Hindlimb muscle (tissue), 1 donor: ENCODE measurements around the gene RHOBTB1. TPM values are rescaled to one million over a fixed set of nuclear protein-coding genes. Genes with fewer than 3 reads are reported as not detected.
A peak's percentile ranks its signal among the peaks of the same experiment; 100 is the strongest.

Source experiments
- DNase-seq: peaks from one replicate; pipeline ENCODE4 v3.0.0-alpha.2; 2013
- polyA plus RNA-seq: library from polyadenylated mRNA; unstranded; fragments of 120-200 nt; gene quantifications from one replicate; pipeline ENCODE4 v1.2.1, GENCODE V29; 2013; ENCODE audit not compliant: insufficient read length

RHOBTB1 gene
- polyA plus RNA-seq, 1 donor, result 21.3 TPM

DNA sequence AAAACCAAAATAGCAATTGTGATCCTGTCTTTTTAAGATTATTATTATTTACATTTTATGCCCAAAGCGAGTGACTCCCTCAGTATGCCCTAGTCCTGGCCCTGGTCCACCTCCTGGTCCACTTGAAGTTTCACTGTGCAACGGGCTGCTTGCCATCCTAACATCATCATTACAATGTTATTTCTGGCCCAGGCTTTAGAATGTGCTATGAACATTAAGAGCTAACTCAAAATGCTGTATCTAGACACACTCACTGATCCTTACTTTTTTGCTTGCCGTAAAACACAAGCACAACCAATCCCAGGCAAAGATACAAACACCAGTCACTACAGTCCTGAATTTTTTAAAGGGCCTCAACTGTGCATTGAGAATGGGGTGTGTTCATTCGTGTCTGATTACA is 38.4 kb downstream of the RHOBTB1 start:
- DNase-seq, result peak; percentile 36

DNA sequence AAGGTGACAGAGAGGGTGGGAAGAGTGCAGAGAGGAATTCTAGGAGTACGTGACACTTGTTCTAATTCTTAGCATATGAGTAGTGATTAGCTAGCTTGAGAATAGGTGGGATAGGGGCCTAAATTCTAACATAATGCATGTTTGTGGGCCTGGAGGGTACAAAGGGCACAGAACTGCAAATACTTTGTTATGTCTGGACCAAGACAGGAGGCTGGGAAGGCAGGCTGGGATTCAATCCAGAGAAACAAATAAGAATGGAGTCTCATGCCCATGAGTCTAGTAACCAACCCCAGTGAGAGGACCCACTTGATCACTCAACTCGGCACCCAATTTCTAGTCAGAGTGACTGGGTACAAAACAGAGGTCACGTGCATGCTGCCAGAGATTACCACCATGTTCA is 40.9 kb downstream of the RHOBTB1 start:
- DNase-seq, result no peak

DNA sequence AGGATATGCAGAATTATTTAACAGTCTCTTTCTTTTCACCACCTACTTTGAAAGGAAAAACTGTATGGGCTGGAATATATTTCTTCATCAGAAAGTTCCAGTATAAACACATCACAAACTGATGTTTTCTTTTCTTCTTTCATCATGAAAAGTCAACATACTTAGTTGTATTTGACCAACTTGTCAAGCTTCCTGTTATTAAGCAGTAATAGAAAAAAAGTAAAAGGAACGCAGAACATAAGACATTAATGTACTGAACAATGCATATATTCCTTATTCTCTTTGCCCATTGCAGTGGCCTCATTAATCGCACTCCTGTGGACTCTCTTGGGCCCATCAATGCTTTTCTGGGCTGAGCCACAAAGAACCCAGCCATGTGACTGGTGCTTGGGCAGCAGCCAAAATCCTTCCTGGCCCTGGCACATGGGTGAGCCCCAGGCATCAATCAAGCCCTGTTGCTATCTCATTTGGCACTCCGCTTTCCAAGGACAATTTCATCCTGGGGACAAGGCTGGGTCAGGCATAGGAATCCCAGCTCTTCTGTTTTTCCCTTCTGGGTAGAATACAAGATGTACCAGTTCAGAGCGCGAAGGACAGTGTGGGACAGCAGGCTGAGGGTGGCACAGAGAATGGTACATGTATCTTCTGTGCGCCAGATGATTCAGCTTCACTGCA is 42.3 kb downstream of the RHOBTB1 start:
- no peak for DNase-seq

DNA sequence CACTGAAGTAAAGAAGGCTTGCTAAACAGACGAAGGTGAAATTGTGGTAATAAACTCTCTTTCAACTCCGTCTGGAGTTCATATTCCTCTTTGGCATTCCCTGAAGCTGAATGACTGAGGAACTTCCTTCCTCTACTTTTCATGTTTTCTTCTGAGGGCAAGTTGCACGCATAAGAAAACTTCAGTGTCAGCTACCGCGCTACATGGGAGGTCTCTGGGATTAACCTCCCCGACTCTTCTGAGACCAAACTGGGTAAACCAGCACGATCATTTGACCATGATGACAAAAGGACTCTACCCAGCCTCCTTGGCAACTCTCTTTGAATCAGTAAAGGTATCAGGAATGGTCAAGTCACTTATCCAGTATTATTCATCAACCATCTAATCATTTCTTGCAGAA is 44.7 kb downstream of the RHOBTB1 start:
- DNase-seq, result no peak

DNA sequence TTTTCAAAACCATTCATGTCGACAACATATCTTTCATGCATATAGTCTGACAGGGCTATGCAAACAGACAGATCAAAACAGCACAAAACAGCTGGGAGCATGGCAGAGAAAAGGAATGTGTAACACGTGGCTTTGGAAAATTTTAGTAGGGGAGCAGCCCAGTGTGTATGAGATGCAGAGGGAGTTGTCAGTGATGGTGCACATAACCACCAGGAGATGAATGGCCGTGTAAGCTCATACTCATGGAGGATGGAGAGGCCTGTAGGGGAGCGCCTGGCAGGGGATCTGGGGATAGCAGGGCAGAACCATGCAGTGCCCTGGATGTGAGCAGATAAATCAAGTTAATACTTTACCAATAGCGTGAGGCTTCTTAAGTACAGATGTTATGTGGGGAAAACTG is 45.7 kb downstream of the RHOBTB1 start:
- no peak for DNase-seq

DNA sequence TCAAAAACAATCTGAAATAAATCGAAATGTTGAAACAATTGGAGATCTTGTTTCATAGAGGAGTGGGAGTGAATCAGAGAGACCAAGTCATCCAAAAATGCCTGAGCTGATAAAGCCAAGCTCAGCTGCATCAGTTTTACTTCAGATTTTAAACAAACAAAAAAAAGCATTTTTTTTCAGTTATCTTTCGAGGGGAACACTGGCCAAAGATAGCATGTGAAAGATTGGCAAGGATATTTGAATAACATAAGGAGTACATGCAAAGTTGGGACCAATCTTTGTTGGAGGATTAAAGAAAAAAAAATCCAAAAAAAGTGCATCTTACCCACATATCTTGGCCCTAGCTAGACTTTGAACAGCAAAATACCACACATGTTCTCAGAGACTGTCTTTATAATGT is 47.2 kb downstream of the RHOBTB1 start:
- DNase-seq, result no peak

DNA sequence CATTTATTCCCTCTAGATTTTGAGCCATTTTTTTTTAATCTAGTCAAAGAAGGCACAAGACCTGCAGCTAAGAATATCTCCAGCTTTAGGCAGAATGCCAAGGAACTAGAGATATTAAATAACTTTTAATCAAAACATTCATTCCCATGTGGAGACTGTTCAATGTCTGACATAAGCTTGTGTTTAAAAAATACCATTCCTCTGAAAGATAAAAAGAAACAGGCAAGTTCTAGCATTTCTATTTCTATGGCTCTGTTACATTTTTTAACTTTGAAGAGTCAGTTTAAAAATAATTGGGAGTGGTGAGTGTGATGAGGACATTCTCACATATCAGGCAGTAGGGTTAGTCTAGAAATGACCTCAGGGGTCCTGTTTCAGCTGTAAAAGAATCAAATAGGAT is 48.0 kb downstream of the RHOBTB1 start:
- no peak for DNase-seq

DNA sequence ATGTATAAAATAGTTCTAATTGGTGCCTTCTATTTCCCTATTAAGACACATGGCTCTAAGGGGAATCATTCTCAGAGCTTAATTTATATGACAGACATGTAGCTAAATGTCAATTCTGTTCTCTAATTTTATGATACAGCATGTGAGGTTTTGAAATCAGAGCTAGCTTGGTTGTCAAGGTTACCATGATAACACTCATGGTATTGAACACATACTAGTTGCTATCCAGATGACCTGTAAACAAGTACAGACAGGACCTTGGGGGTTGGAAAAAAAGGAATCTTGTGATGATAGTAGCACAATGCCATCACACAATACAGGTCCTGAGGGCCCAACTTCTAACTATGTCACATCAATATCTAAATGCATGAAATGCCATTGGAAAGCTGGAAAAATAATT is 49.2 kb downstream of the RHOBTB1 start:
- no peak for DNase-seq

DNA sequence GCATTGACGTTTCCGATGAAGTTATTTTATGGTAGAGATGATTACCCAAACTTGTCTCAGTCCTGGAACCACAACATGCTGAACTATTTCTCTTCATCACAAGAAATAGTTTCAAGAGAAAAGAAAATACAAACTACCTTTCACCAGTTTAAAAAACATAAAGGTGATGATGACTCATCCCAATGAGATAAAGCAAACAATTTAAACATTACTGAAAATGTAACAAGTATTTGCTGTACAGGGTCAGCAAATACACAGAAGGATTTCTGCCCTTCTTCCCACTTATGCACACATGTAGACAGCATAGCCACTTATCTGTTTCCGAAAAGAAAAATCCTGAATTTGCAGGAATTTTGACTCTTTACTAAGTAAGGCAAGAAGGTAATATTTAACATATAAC is 50.8 kb downstream of the RHOBTB1 start:
- DNase-seq, result no peak

DNA sequence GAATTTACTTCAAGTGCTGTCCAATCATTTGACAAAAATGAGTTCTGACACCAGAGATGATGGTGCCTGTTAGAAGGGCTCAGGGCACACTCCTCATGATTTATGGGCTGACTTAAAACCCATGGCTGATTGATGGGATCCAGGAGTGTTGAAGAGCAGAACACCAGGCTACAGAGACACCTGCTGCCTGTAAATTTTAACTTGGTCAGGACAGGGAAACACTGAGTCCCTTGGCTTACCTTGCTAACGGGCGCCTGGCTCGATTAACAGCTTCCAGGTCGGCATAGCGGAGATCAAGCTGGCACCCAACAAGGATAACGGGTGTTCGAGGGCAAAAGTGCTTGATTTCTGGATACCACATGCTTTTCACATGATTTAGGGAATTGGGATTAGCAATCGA is 51.4 kb downstream of the RHOBTB1 start:
- no peak for DNase-seq

DNA sequence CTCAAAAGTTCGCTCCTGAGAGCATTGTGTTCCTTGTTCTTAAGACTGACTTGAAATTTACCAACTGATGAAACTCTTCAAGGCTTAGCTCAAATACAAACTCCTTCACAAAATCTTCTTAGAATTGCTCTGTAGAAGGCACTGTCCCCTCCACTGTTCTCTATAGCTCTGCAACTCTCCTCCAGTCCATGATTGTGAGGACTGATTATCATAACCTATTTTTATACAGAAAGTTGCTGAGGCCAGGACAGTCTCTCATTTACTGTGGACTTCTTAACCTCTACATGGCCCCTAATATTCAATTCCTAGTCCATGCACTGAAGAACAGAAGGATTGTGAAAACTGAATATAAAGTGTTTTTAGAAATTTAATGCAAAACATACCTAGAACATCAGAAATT is 53.2 kb downstream of the RHOBTB1 start:
- no peak for DNase-seq

DNA sequence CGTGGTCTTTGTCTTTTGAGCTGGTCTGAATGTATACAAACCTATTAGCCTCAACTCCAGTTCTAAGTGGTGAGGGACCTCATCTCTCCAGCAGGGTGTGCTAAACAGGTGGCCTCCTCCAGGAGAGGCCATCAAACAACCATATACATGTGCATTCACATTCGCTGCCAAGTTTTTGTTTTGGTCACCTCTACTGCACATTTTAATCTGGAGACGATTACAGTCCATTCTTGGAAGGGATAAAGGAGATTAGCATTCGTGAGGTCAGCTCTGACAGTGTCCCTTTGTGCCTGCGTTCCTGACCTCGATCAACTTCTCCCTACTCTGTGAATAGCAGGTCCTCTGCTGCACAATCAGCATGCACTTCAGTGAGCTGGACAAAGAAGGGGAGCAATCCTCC is 60.8 kb downstream of the RHOBTB1 start:
- no peak for DNase-seq

DNA sequence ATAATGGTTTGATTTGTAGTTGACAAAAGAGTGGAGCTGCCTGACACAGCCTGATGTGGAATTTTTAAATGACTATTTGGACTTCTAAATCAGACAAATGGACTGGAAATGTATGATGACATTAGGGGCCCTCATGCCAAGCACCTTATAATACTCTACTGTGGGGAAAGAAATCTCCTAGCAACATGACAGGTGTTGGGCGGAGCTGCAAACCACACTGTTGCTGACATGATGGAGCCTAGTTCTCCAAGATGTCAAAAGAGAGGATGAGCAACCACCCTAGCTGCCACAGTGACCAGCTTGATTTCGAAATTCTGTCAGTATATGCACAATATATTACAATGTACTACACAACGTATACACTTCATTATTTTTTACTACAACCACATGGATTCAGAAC is 65.8 kb downstream of the RHOBTB1 start:
- DNase-seq, result no peak

DNA sequence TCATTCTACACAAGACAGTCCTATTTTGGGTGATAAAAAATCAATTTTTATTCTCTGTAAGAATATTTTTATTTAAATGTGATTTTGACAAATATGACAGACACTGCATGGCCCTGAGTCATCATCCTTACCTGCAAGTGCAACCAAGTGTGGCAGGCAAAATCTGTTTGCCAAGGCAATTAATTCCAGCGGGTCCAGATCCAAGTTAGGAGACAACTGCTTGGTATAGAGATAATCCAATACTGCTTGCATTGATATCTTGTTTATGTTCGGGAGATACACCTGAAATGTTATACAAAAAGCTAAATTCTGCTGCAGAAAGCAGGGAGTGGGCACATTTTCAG is 66.2 kb downstream of the RHOBTB1 start:
- no peak for DNase-seq

DNA sequence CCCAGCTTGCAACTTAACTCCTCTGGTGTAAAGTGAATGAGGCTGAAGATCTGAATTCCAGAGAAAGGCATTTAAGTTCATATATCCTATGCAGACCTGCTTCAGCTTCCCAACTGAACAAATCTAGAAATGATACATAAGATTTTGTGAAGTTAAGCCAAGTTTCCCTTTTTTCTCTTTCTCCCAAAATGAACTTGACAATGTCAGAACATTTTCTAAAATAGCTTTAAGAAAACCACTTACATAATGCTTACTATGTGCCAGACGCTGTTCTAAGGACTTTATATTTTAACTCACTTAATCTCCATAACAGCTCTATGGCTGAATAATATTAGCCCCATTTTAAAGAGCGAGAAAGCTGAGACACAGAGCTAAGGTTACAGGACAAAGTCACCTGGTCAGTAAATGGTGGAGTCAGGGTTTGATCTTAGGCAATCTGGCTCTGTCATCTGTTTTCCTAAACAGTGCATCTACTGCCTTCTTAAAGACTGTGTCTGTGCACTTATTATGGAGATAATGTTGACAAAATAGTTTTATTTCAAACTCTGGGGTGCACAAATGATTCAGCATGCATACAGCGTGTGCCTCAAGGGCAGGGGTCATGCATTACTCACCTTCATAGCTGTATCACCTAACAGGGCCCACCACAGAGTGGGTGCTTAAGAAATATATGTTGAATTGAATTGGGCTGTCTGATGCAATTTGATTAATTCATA is 66.8 kb downstream of the RHOBTB1 start:
- DNase-seq, result no peak

DNA sequence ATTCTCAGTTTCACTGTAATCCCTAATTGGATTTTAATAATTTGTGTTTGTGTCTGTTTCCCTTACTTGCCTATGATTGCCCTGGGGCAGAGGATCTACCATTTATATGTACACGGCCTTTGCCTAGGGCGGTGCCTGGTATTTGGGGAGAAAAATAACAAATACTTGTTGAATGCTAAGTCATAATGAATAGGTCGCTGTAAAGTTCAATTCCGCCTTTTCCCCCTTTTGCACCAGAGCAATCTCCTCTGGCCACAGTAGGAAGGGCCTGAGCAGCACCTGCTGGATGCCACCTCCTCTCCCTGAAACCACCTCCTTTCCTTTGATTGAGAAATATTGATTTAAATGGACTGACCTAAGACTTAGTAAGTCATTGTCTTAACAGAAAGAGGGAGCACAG is 70.2 kb downstream of the RHOBTB1 start:
- DNase-seq, result no peak

DNA sequence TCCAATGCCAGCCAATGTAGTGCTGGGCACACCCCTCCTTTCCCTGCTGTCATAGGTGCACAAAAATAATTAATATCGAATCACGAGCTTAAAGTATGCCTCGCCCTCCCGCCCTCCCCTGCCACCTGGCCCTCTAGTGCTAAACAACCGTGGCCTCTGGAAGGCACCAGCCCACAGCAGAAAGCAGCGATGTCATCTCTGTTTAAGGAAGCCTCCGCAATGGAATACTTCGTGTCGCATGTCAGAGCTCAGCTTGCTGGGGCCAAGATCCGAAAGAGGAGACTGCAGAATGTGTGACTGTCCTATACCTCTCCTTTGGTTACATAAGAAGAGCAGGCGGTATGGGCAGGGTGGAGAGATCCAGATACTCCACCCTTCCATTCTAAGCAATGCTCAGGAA is 71.5 kb downstream of the RHOBTB1 start:
- no peak for DNase-seq

DNA sequence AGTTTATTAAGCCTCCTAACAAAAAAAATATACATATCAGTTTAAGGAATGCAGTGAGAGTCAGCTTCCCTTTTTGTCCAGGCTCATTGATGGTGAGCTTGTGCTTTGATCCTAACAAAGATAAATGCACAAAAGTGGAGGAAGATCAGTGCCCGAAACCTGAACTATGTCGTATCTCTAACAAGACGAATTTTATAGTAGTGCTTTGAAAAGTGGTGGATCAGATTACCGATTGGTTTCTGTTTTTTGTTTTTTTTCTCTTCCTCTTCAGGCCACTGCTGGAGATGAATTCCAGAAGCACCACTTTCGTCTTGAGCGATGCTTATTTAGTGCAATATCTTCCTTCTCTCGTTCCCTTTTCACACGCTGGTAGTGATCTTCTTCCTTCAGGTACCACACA is 72.8 kb downstream of the RHOBTB1 start:
- no peak for DNase-seq

DNA sequence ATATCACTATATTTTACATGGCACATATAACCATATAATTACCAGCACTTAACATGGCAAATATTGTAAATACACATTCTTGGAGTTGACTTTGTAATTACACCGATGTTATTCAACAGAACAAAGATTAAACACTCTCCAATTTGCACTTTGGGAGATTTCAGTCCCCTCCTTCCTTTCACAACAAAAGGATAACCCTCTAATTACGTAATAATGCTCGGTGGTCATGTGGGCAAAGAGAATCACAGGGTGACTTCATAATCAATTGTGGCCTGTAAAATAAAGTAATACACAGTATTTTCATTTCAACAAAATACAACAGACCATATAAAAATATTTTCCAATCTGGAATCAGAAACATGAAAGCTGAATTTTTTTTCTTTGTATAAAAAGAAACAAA is 73.2 kb downstream of the RHOBTB1 start:
- DNase-seq, result no peak

DNA sequence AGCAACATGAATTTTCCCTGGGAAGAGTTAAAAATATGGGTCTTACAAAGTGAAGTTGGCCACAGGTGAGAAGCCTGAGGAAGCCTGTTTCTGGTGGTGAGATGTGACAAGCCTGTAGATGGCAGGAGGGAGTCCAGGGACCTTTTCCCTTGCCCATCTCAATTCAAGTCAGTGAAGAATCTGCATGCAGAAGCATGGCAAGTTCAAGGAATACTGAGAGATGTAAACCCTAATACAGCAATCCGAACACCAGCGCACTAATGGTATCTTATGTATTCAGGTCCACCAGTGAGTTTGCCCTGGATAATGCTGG is 73.6 kb downstream of the RHOBTB1 start:
- DNase-seq, result no peak

DNA sequence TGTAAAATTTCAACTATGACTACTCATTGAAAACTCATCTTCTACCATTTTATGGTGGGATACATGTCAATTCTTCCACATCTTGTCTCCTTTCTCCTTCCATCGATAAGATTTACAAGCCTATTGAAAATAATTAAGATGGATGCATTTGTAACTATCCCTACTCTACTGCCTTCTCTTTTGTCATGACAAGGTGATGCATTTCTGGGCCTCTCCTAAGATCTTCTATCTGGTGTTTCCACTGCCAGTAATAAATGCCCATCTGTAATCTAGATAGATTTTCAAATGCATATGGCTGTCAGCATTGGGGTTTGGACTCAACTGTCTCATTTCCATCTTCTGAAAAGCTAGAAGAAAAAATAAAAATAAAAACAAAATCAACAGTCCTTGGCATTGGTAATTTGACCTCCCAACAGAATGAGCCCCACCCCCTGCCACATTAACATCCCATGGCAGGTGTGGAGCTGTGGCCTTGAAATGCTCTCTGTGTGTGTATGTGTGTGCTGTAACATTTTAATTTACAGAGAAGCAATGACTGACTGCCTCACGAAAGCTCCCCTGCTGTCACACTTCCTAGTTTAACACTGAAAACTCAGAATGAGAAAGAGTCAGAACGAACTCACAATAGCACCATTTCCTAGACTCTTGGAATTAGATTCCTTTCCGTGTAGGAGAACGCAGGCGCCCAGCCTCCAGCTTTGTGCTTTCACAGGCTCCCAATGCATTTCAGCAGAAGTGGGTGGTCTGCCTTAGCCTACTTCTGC is 74.2 kb downstream of the RHOBTB1 start:
- DNase-seq, result no peak

DNA sequence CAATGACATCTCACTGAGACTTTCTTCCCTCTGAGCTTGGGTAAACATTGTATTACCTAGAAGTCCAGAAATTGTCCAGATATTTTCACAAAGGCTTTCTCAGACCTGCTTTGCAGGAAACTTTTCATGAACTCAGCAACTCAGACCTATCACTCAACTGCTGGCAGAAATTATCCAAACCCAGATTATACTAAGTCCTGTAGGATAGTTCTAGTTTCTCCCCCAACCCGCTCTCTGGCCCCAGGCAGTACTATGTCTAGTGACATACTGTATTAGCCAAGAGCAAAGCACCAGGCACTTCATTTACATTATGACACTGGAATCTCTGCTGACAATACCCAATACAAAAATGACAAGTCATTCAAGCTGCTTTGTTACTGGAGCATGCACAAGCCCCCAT is 75.0 kb downstream of the RHOBTB1 start:
- no peak for DNase-seq

DNA sequence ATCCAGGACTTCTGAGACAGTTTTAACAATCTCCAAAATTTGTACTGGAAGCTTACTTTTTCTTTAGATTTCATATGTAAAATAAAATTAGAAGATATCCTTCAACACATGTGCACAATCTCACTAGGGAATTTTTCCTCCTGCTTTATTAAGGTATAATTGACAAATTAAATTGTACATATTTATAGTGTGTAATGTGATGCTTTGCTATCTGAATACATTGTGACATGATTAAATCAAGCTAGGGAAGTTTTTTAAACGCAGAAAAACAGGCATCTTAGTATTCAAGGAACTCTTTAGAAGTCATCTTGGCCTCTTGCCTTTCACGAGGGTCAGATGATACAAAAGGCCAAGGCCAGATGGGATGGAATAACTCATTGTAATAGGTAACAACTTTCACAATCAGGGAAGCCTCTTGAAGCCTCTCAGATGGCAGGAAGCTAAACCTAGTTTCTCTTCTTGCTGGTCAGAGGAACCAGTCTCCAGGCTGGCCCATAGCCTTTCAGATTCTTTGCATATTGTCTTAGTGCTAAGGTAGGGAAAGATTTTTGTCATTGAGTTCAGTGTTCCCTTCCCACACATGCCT is 78.7 kb downstream of the RHOBTB1 start:
- no peak for DNase-seq

DNA sequence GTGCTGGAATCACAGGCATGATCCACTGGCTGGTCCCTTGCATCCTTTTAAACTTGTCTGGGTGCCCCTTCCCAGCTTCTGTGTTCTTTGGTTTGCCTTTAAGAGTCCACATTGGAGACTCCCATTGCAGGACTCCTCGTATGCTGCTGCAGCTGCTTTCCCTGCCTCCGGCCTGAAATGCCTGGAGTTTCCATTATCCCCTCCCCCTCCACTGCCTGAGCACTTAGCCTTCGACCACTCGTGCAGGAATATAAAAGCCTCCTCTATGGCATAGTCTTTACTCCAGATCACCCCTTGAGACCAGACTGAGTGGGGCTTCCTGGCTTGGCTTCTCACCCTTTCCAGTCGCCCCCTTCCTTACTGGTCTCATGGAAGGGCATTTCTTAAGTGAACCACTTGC is 80.2 kb downstream of the RHOBTB1 start:
- peak; percentile 20 for DNase-seq
